Panc1 (cell line): ENCODE results near the gene FRMD4A. TPM values are rescaled to one million over a fixed set of nuclear protein-coding genes. Genes with fewer than 3 reads are reported as not detected.

Experiments
- ATAC-seq: fragments of 200-7000 bp; cut with Tn5 transposase; 2 replicates; pipeline ENCODE4 v1.9.1; 2020; ENCODE audit warnings: mild to moderate bottlenecking, moderate library complexity
- BruUV-seq: library from RNA; stranded (reverse); fragments of 400-500 nt; replicated peaks from 2 replicates; lab custom pipeline; 2021; lab: Mats Ljungman, UMichigan
- CTCF ChIA-PET: fragments of 300-600 bp; sonication (Branson Sonifier 250); formaldehyde crosslinking; loops from one replicate; lab custom pipeline; 2022; ENCODE audit warnings: antibody characterized with exemption; lab: Charles Lee
- POLR2A ChIA-PET: fragments of 300-600 bp; sonication (Branson Sonifier 250); formaldehyde crosslinking; loops from one replicate; lab custom pipeline; 2022; ENCODE audit warnings: antibody characterized with exemption; lab: Charles Lee
- DNase-seq: peaks from one replicate; pipeline ENCODE4 v3.0.0-alpha.2; 2010; ENCODE audit warnings: low read depth, low spot score
- H3K27ac ChIP-seq: 2 replicates; pipeline ENCODE4 v1.5.1; 2011; ENCODE audit warnings: mild to moderate bottlenecking, low read length, inconsistent platforms
- H3K27me3 ChIP-seq: fragments of 200-500 bp; sonication (Bioruptor generic); 2 replicates; pipeline ENCODE4 v1.6.0; 2014; ENCODE audit warnings: low read length, inconsistent platforms; ENCODE audit not compliant: control insufficient read depth, insufficient read depth
- H3K36me3 ChIP-seq: fragments of 200-500 bp; sonication (Bioruptor generic); 2 replicates; pipeline ENCODE4 v1.5.1; 2014; ENCODE audit warnings: inconsistent platforms, mild to moderate bottlenecking, low read length, moderate library complexity; ENCODE audit not compliant: control insufficient read depth, insufficient read depth
- H3K4me1 ChIP-seq: 2 replicates; pipeline ENCODE4 v1.5.1; 2011; ENCODE audit warnings: inconsistent platforms, mild to moderate bottlenecking, low read length, moderate library complexity; ENCODE audit not compliant: control insufficient read depth, insufficient read depth
- H3K4me3 ChIP-seq, 2 experiments: 2 replicates each; pipeline ENCODE4 v1.5.1; 2011 to 2012; ENCODE audit warnings: low read depth in 2 of 2, low read length in 2 of 2, mild to moderate bottlenecking in 2 of 2, inconsistent platforms in 1 of 2, moderate library complexity in 1 of 2
- H3K9me3 ChIP-seq: fragments of 200-500 bp; sonication (Bioruptor generic); 2 replicates; pipeline ENCODE4 v1.5.1; 2014; ENCODE audit warnings: low read depth, mild to moderate bottlenecking, inconsistent platforms, low read length, moderate library complexity; ENCODE audit not compliant: control insufficient read depth, insufficient read depth
- CTCF ChIP-seq: fragments of 450-650 bp; IDR thresholded peaks from 2 replicates; pipeline ENCODE4 v1.5.1; 2017; ENCODE audit warnings: mild to moderate bottlenecking
- POLR2AphosphoS5 ChIP-seq: IDR thresholded peaks from 2 replicates; pipeline ENCODE4 v1.6.1; 2012; ENCODE audit warnings: mild to moderate bottlenecking, low read depth, low read length, moderate library complexity
- REST ChIP-seq, 2 experiments: IDR thresholded peaks; 2 replicates each; pipeline ENCODE4 v1.6.1; 2011 to 2012; ENCODE audit warnings: low read depth in 2 of 2, control low read depth in 1 of 2, low read length in 1 of 2, mild to moderate bottlenecking in 1 of 2, moderate library complexity in 1 of 2; ENCODE audit not compliant: insufficient read depth in 1 of 2
- SIN3A ChIP-seq: IDR thresholded peaks from 2 replicates; pipeline ENCODE4 v1.6.1; 2012; ENCODE audit warnings: low read depth, mild to moderate bottlenecking, low read length, moderate library complexity, borderline replicate concordance; ENCODE audit not compliant: insufficient read depth
- TCF7L2 ChIP-seq: IDR thresholded peaks from 2 replicates; pipeline ENCODE4 v1.6.1; 2011; ENCODE audit warnings: mild to moderate bottlenecking, low read depth, low read length, inconsistent platforms
- in situ Hi-C: cut with HindIII; loops from 2 replicates; pipeline ENCODE4 v1.10.0; 2016; ENCODE audit warnings: low sequenced_read_pairs, low pct_unique_long_range_greater_than_20kb
- intact Hi-C: fragments of 100-400 bp; cut with micrococcal nuclease; formaldehyde crosslinking; loops from one replicate; pipeline ENCODE4 v1.10.0; 2022; ENCODE audit not compliant: unreplicated experiment
- total RNA-seq: library from RNA; stranded (reverse); gene quantifications from one replicate; pipeline ENCODE4 v1.2.1, GENCODE V29; 2021; ENCODE audit not compliant: unreplicated experiment

The FRMD4A gene
- total RNA-seq, 1 experiment from 2014 or later, result 7.1 TPM

- POLR2A ChIA-PET, result no interaction called here
- no peak for DNase-seq
- no peaks in the 10 kb centered on the region for H3K27me3 ChIP-seq
- BruUV-seq, result no TSS peak
- intact Hi-C loops (no loop called here), in situ Hi-C loops (no loop called here)
- H3K9me3 ChIP-seq, result no peaks in the 10 kb centered on the region
- no peaks in the 10 kb centered on the region for H3K36me3 ChIP-seq
- CTCF ChIA-PET, result interaction anchor here (0.6 kb wide), 1 partner anchor 106 kb away, joined by 6 read pairs; no protein-coding TSS in a partner anchor
- no peak for ATAC-seq
- H3K27ac ChIP-seq, result no peak overlapping the region
- H3K4me3 ChIP-seq, result no peak overlapping the region
- no peaks in the 10 kb centered on the region for H3K4me1 ChIP-seq
- no peak for TF ChIP-seq SIN3A
- no peak for TF ChIP-seq TCF7L2
- no peak for TF ChIP-seq POLR2AphosphoS5
- TF ChIP-seq REST (IDR thresholded peaks at IDR 0.05; ENCODE audit: insufficient read depth in 1 of 2, low read depth in 2 of 2, low read length in 1 of 2), result no peak
- TF ChIP-seq CTCF, result no peak
Observed at GRCh38 chr10:13791483-13791882, 539.2 kb downstream of the FRMD4A start.

- TF ChIP-seq SIN3A (no peak), POLR2AphosphoS5 (no peak), CTCF (no peak), REST (IDR thresholded peaks at IDR 0.05; ENCODE audit: insufficient read depth in 1 of 2, low read depth in 2 of 2, low read length in 1 of 2) (no peak), TCF7L2 (no peak)
- BruUV-seq, result no TSS peak
- Histone ChIP-seq H3K4me3 (no peak overlapping the region), H3K36me3 (no peaks in the 10 kb centered on the region), H3K27ac (no peak overlapping the region), H3K4me1 (no peaks in the 10 kb centered on the region), H3K9me3 (no peaks in the 10 kb centered on the region), H3K27me3 (no peaks in the 10 kb centered on the region)
- ATAC-seq, result no peak
- POLR2A ChIA-PET, result no interaction called here
- intact Hi-C loops, result no loop called here
- in situ Hi-C loops, result no loop called here
- no peak for DNase-seq
- CTCF ChIA-PET, result interaction anchor here (0.6 kb wide), 1 partner anchor 703 kb away, joined by 3 read pairs; no protein-coding TSS in a partner anchor
Observed at GRCh38 chr10:13790196-13790595, 540.5 kb downstream of the FRMD4A start.
